Right lobe of liver (tissue), 6 donors: ENCODE data around the gene PLCB1. TPM values are rescaled to one million over a fixed set of nuclear protein-coding genes. Genes with fewer than 3 reads are reported as not detected.

ENCODE experiments used
- ATAC-seq, 4 donors: fragments of 200-7000 bp; cut with Tn5 transposase; one replicate each; pipeline ENCODE4 v1.9.1; 2020; ENCODE audit warnings: mild to moderate bottlenecking in 4 of 4, moderate library complexity in 4 of 4
- DNase-seq, 3 donors: peaks; one replicate each; pipeline ENCODE4 v3.0.0-alpha.2; 2020
- H3K27ac ChIP-seq, 3 donors: fragments of 200-600 bp; one replicate each; pipeline ENCODE4 v1.8.0; 2022
- H3K27me3 ChIP-seq, 2 donors: fragments of 200-600 bp; one replicate each; pipeline ENCODE4 v1.8.0; 2022
- H3K36me3 ChIP-seq, 4 donors: fragments of 200-600 bp; sonication (generic) in 1 of 4; one replicate each; pipeline versions ENCODE4 v1.5.1 to v1.8.0; 2017 to 2022; ENCODE audit warnings: control low read depth in 1 of 4
- H3K4me1 ChIP-seq, 4 donors: fragments of 200-600 bp; sonication (generic) in 1 of 4; one replicate each; pipeline versions ENCODE4 v1.5.1 to v1.8.0; 2017 to 2022; ENCODE audit warnings: control low read depth in 1 of 4
- H3K4me3 ChIP-seq, 3 donors: fragments of 200-600 bp; one replicate each; pipeline ENCODE4 v1.8.0; 2022
- H3K9me3 ChIP-seq, 4 donors: fragments of 200-600 bp; sonication (generic) in 1 of 4; one replicate each; pipeline versions ENCODE4 v1.5.1 to v1.8.0; 2017 to 2022; ENCODE audit warnings: control low read depth in 1 of 4
- POLR2A ChIP-seq: fragments of 450-650 bp; IDR thresholded peaks from one replicate; pipeline ENCODE4 v1.6.1; 2017; ENCODE audit warnings: antibody characterized with exemption, mild to moderate bottlenecking
- WGBS: methylation state at CpG from one replicate; pipeline ENCODE4 v1.1.6; 2018; ENCODE audit warnings: low coverage, low lambda C conversion rate; ENCODE audit not compliant: insufficient coverage; ENCODE audit errors: missing lambda C conversion rate; 5-methylcytosine and 5-hydroxymethylcytosine counted together
- intact Hi-C, 2 donors: fragments of 100-400 bp; cut with DNase I; formaldehyde crosslinking; loops; one replicate each; pipeline versions ENCODE4 v1.11.2 to v1.14.1; 2022
- total RNA-seq, 6 experiments: library from RNA; depleted of rRNA in 2 of 6; stranded (reverse); fragments of >200 nt in 2 of 6; fragmentation: NEBNext Ultra II Directional in 3 of 6; extraction: Animal tissue kit (Norgen Biotek cat#: 25700) in 3 of 6; gene quantifications; one replicate each; pipeline versions ENCODE4 v1.1.0 to v1.2.4, GENCODE V29; 2016 to 2023
- TF ChIP-seq, protein P1 (sequence below), 4 donors: fragments of 200-600 bp in 3 of 4; fragments of 450-650 bp in 1 of 4; IDR thresholded peaks; one replicate each; pipeline versions ENCODE4 v1.5.1 to v1.8.0; 2016 to 2022; ENCODE audit warnings: antibody characterized with exemption in 4 of 4, mild to moderate bottlenecking in 2 of 4
- donor health status: DM: no; HTN: yes; CAD: no.
- donor health status: DM: no; HTN: no; CAD: no.
- donor health status: DM: no; HTN: no; CAD: no.
- donor health status: DM: no; HTN: yes; CAD: no.
- donor health status: DM: no; HTN: yes; CAD: no.

Gene PLCB1
- total RNA-seq, 6 experiments from 2014 or later, result 5.0 to 9.9 (median 5.7) TPM

DNA sequence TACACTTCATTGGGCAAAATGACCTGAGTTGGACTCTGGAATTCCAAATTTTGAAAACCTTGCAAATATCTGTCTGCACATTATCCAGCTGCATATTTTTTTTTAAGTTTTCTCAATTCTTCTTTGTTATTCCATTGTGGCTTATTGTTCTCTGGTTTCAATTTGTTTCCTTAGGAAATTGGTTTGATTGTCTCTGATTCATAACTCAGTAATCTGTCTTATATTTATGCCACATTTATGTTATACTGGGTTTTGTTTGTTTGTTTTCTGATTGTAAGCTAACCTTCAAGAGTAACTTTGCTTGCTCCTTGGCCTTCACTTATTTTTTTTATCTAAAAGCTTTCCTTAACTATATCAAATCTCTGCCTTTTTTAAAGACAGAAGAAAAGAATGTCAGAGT lies 743.5 kb downstream of the PLCB1 start:
- intact Hi-C loops, result no loop called here
- no peak overlapping the region for H3K27ac ChIP-seq
- DNase-seq, result no peak
- ATAC-seq, result no peak
- no peaks in the 10 kb centered on the region for H3K4me1 ChIP-seq
- H3K4me3 ChIP-seq, result no peak overlapping the region
- no peak for TF ChIP-seq POLR2A
- TF ChIP-seq, protein P1, sequence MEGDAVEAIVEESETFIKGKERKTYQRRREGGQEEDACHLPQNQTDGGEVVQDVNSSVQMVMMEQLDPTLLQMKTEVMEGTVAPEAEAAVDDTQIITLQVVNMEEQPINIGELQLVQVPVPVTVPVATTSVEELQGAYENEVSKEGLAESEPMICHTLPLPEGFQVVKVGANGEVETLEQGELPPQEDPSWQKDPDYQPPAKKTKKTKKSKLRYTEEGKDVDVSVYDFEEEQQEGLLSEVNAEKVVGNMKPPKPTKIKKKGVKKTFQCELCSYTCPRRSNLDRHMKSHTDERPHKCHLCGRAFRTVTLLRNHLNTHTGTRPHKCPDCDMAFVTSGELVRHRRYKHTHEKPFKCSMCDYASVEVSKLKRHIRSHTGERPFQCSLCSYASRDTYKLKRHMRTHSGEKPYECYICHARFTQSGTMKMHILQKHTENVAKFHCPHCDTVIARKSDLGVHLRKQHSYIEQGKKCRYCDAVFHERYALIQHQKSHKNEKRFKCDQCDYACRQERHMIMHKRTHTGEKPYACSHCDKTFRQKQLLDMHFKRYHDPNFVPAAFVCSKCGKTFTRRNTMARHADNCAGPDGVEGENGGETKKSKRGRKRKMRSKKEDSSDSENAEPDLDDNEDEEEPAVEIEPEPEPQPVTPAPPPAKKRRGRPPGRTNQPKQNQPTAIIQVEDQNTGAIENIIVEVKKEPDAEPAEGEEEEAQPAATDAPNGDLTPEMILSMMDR (IDR thresholded peaks at IDR 0.05), result no peak
- no peaks in the 10 kb centered on the region for H3K9me3 ChIP-seq
- no peaks in the 10 kb centered on the region for H3K36me3 ChIP-seq
- H3K27me3 ChIP-seq, result no peaks in the 10 kb centered on the region

DNA sequence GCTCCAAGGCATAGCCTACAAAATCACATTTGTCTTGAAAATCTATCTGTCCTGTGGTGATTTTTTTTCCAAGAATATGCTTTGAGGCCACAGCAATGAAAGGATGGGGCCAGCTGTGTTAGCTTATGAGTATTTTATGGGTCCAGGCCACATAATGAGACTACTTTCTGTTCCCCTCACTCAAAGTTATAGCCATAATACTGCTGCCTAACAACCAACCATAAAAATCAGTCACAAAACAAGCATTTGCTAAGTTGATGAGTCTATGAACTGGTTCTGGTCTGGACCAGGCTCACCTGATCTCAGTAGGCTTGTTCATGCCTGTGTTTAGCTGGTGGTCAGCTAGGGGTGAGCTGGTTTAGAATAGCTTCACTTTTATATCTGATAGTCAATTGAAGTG lies 744.3 kb downstream of the PLCB1 start:
- ATAC-seq (no peak), DNase-seq (no peak)
- Histone ChIP-seq H3K4me3 (no peak overlapping the region), H3K27me3 (no peaks in the 10 kb centered on the region), H3K27ac (no peak overlapping the region), H3K36me3 (no peaks in the 10 kb centered on the region), H3K9me3 (no peaks in the 10 kb centered on the region), H3K4me1 (no peaks in the 10 kb centered on the region)
- intact Hi-C loops, result no loop called here
- TF ChIP-seq POLR2A, result no peak
- TF ChIP-seq, protein P1 (IDR thresholded peaks at IDR 0.05), result no peak

DNA sequence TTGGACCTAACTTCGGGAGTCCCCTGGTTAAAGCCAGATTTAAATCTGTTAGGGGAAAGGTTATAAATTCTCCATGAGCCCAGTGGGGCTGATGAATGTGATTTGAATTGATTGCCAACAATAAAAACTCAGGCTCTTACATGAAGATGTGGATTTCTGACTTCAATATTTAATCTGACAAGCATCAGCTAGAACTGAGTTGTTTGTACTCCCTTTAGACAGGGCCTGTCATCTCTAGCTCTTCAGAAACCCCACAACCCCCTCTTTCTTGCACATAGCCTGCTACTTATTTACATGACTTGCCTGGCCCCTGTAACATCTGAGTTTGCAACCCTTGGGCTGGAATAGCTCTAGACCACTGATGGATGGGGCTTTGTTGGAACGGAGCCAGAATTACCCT lies 745.2 kb downstream of the PLCB1 start:
- no peak overlapping the region for H3K4me3 ChIP-seq
- H3K36me3 ChIP-seq, result no peaks in the 10 kb centered on the region
- H3K4me1 ChIP-seq, result no peaks in the 10 kb centered on the region
- H3K27ac ChIP-seq, result no peak overlapping the region
- no peaks in the 10 kb centered on the region for H3K27me3 ChIP-seq
- no peak for TF ChIP-seq POLR2A
- TF ChIP-seq, protein P1 (IDR thresholded peaks at IDR 0.05), result no peak
- no peaks in the 10 kb centered on the region for H3K9me3 ChIP-seq
- ATAC-seq (no peak), DNase-seq (no peak)
- intact Hi-C loops, result no loop called here
- WGBS, result 57% methylated on average over 2 of the region's 2 CpGs

DNA sequence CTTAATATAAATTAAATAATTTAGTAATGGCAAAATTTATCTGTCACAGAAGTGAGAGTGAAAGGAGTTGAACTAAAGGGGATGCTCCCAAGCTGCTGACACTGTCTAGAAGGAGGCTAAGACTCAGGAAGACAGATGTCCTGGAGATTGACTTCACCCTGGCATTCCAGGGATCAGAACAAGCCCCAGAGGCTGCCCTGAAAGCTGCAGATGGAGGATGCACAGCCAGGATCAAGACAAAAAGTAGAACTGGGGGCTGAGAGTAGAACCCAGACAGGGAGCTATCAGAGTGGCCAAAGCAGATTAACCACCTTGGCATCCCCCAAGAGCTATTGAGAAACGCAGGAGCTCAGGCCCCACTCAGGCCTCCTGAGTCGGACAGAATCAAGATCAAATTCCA lies 747.6 kb downstream of the PLCB1 start:
- TF ChIP-seq, protein P1 (IDR thresholded peaks at IDR 0.05), result no peak
- no peak for TF ChIP-seq POLR2A
- H3K4me1 ChIP-seq, result no peaks in the 10 kb centered on the region
- no peaks in the 10 kb centered on the region for H3K36me3 ChIP-seq
- no peaks in the 10 kb centered on the region for H3K9me3 ChIP-seq
- H3K27ac ChIP-seq, result no peak overlapping the region
- ATAC-seq (no peak), DNase-seq (no peak)
- no peak overlapping the region for H3K4me3 ChIP-seq
- H3K27me3 ChIP-seq, result no peaks in the 10 kb centered on the region
- intact Hi-C loops, result no loop called here
- 83% methylated on average over 2 of the region's 2 CpGs for WGBS

DNA sequence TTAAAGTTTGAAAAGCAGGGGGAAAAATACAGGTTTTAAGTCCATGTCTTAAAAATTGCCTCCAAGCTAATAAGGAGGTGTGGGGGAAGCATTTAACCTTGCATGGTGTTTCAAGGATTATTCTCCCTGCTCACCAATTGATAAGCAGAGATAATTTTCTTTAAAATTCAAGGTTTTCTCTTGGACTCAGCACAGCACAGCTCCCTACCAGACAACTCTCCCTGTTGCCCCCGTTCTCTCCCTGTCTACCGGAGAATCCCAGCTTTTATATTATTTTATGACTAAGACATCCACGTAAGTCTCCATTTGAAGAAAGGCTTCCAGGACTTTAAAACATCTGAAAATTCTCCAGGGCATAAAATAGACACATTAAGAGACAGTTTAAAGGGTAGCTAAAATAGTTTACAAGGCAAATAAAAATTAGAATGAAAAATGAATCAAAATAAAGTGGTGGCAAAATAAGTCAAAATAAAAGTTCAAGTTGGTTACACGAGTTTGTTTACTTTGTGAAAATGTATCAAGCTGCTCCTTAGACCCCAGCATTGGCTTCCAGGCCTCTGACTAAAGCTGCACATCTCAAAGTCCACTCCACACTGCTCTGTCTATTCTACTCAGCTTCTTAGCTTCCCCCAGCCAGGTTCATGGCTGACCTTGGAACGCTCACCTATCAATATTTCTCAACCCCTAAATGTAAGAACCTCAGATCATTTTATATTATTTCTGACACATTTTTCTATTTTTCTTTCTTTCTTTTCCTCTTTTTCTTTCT lies 748.2 kb downstream of the PLCB1 start:
- TF ChIP-seq POLR2A, result no peak
- TF ChIP-seq, protein P1 (IDR thresholded peaks at IDR 0.05), result no peak
- intact Hi-C loops, result no loop called here
- DNase-seq (no peak), ATAC-seq (no peak)
- 65% methylated on average over 5 of the region's 5 CpGs for WGBS
- H3K9me3 ChIP-seq, result no peaks in the 10 kb centered on the region
- no peak overlapping the region for H3K27ac ChIP-seq
- H3K4me1 ChIP-seq, result no peaks in the 10 kb centered on the region
- H3K36me3 ChIP-seq, result no peaks in the 10 kb centered on the region
- H3K4me3 ChIP-seq, result no peak overlapping the region
- H3K27me3 ChIP-seq, result no peaks in the 10 kb centered on the region
